ENCODE measurements around the gene CDC73. TPM values are rescaled to one million over a fixed set of nuclear protein-coding genes. Genes with fewer than 3 reads are reported as not detected.

The CDC73 gene
- total RNA-seq, 1 donor from 2014 or later, result 50.5 TPM

GRCh38 chr1:193086342-193086741, 35.5 kb upstream of the CDC73 start:
- DNase-seq (ENCODE audit: low read depth, low spot score), result no peak
- peaks cover 8% of the 10 kb centered on the region for H3K36me3 Mint-ChIP-seq (ENCODE audit: low read depth)
- no peaks in the 10 kb centered on the region for H3K9me3 Mint-ChIP-seq
- H3K27me3 Mint-ChIP-seq (ENCODE audit: low read depth), result no peaks in the 10 kb centered on the region
- H3K27ac Mint-ChIP-seq (ENCODE audit: unreplicated experiment), result no peak overlapping the region
- no peaks in the 10 kb centered on the region for H3K4me1 Mint-ChIP-seq
- no peak for TF ChIP-seq CTCF (conservative IDR thresholded peaks at IDR 0.05)
- H3K4me3 Mint-ChIP-seq, result no peak overlapping the region

DNA sequence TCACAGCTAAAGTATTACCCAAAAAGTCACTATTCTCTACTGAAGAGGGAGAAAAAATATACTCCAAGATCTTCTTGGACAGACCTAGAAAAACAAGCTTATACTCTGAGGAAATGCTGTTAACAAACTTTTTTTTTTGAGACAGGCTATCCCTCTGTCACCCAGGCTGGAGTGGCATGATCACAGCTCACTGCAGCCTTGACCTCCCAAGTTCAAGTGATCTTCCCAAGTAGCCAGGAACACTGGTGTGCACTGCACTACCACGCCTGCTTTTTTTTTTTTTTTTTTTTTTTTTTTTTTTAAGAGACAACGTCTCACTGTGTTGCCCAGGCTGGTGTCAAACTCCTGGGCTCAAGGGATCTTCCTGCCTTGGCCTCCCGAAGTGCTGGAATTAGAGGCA, 33.9 kb upstream of the CDC73 start:
- Mint-ChIP-seq H3K9me3 (no peaks in the 10 kb centered on the region), H3K4me1 (no peaks in the 10 kb centered on the region), H3K36me3 (ENCODE audit: low read depth) (peaks cover 4% of the 10 kb centered on the region), H3K4me3 (no peak overlapping the region), H3K27ac (ENCODE audit: unreplicated experiment) (no peak overlapping the region), H3K27me3 (ENCODE audit: low read depth) (no peaks in the 10 kb centered on the region)
- TF ChIP-seq CTCF (conservative IDR thresholded peaks at IDR 0.05), result no peak
- no peak for DNase-seq (ENCODE audit: low read depth, low spot score)

DNA sequence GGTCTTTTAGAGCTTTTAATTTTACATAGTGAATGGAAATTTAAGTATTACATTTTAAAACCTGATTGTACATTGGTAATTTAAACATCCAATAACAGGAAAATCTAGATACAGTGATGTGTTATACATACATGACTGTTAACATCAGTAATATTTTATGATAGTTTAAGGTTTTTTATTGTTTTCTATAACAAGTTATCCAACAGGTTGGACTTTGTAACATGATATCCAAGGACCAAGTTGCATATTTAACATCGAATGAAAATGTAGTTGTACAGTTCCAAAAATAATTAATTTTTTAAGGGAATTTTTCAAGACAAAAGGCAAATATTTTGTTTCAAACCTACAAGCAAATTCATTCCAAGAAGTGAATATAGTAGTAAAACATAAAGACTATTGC, 31.0 kb upstream of the CDC73 start:
- H3K4me3 Mint-ChIP-seq, result no peak overlapping the region
- H3K27me3 Mint-ChIP-seq (ENCODE audit: low read depth), result no peaks in the 10 kb centered on the region
- H3K36me3 Mint-ChIP-seq (ENCODE audit: low read depth), result no peaks in the 10 kb centered on the region
- H3K9me3 Mint-ChIP-seq, result no peaks in the 10 kb centered on the region
- no peak for TF ChIP-seq CTCF (conservative IDR thresholded peaks at IDR 0.05)
- no peaks in the 10 kb centered on the region for H3K4me1 Mint-ChIP-seq
- no peak overlapping the region for H3K27ac Mint-ChIP-seq (ENCODE audit: unreplicated experiment)
- no peak for DNase-seq (ENCODE audit: low read depth, low spot score)

DNA sequence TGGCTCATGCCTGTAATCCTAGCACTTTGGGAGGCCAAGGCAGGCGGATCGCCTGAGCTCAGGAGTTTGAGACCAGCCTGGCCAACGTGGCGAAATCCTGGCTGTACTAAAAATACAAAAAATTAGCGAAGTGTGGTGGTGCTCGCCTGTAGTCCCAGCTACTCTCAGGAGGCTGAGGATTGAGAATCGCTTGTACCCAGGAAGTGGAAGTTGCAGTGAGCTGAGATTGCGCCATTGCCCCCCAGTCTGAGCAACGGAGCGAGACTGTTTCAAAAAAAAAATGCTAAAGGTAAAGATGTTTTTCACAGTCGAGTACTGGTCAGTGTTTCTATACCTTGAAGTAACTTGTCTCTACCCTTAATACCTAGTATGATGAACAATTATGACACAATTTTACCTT, 27.7 kb upstream of the CDC73 start:
- DNase-seq (ENCODE audit: low read depth, low spot score), result no peak
- Mint-ChIP-seq H3K27me3 (ENCODE audit: low read depth) (no peaks in the 10 kb centered on the region), H3K4me3 (no peak overlapping the region), H3K4me1 (no peaks in the 10 kb centered on the region), H3K36me3 (ENCODE audit: low read depth) (peaks cover 4% of the 10 kb centered on the region), H3K27ac (ENCODE audit: unreplicated experiment) (no peak overlapping the region), H3K9me3 (no peaks in the 10 kb centered on the region)
- no peak for TF ChIP-seq CTCF (conservative IDR thresholded peaks at IDR 0.05)

DNA sequence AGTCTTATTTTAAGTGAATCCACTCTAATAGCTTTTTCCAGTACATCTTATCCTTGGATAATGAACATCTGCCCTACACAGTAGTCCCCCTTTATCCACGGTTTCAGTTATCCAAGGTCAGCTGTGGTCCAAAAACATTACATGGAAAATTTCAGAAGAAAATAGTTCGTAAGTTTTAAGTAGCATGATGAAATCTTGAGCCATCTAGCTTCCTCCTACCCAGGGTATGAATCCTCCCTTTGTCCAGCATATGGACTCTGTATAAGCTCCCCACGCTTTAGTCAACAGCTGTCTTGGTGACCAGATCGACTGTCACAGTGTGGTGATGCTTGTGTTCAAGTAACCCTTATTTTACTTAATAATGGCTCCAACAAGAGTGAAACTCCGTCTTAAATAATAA, 19.2 kb upstream of the CDC73 start:
- no peak for DNase-seq (ENCODE audit: low read depth, low spot score)
- Mint-ChIP-seq H3K4me3 (peak overlapping the region; percentile 95), H3K27ac (ENCODE audit: unreplicated experiment) (no peak overlapping the region), H3K36me3 (ENCODE audit: low read depth) (no peaks in the 10 kb centered on the region), H3K27me3 (ENCODE audit: low read depth) (no peaks in the 10 kb centered on the region), H3K4me1 (peaks cover 33% of the 10 kb centered on the region), H3K9me3 (no peaks in the 10 kb centered on the region)
- no peak for TF ChIP-seq CTCF (conservative IDR thresholded peaks at IDR 0.05)

Measured in neural crest cell (in vitro differentiated cells).